GM20000 (cell line): ENCODE data around the gene MORN1.
A peak's percentile ranks its signal among the peaks of the same experiment; 100 is the strongest.

Source experiments
- DNase-seq: peaks from one replicate; pipeline ENCODE4 v3.0.0; 2012; ENCODE audit warnings: low spot score
- CTCF ChIP-seq: IDR thresholded peaks from 2 replicates; pipeline ENCODE4 v1.5.1; 2012; ENCODE audit warnings: mild to moderate bottlenecking, control low read depth; ENCODE audit errors: extremely low read depth, missing control alignments

Gene MORN1

DNA sequence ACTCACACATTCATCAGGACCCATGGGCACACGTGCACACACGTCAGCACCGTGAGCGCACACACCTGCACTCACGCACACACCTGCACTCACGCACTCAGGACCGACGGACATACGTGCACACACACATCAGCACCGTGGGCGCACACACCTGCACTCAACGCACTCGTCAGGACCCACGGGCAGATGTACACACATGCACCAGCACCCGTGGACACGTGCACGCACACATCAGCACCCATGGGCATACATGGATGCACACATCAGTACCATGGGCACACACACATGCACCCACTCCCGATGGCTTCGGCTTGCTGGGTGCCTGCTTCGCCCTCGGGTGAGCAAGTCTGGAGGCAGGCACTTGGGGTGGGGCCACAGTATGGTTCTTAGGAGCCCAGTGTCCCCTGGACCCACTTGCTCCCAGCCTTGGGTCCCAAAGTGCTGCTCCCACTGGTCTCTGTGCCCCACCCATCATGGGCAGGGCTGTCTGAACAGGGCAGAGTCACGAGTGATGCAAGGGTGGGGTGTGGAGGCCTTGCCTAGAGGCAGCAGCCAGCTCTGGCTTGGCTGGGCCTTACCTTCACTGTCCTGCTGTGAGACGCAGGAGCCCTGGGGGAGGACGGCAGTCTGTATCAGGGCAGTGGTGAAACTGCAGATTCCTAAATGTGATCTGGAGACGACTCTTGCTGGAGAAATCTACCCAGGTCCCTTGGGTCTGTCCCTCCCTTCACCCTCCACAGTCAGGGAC, 113.4 kb downstream of the MORN1 start:
- TF ChIP-seq CTCF, result no peak
- DNase-seq, result no peak

GRCh38 chr1:2276803-2277580, 114.4 kb downstream of the MORN1 start:
- DNase-seq, result no peak
- no peak for TF ChIP-seq CTCF

DNA sequence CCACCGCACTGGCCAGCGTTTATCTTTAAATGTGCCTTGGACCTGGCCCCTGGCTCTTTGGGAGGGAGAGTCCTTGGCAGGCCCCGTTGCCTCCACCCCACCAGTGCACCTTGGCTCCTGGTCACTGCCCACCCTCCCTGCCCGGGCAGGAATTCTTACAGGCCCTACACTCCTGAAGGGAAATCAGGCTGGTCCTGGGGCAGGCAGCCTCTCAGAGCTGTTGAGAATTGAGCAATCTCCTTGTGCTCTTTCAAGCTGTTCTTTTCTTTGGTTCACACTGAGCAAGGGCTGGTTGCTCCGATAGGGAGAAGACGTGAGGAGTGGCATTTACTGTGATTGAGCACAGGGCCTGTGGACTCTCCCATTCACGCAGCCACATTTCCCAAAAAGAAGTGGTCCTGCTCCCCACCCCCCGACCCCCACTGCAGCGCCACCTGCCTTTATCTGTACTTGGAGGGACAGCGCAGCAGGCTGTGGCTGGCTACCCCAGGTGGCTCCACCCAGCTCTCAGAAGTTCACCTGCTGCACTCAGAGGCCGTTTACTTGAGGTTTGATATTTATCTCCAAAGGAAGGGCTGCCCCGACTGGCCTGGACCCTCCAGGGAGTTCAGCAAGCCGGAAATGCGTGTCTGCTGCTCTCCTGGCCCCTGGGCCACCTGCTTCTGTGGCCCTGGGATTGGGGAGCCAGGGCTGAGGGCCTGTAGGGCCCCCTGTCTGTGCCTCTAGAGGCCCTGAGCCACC, 115.4 kb downstream of the MORN1 start:
- no peak for TF ChIP-seq CTCF
- DNase-seq, result no peak

DNA sequence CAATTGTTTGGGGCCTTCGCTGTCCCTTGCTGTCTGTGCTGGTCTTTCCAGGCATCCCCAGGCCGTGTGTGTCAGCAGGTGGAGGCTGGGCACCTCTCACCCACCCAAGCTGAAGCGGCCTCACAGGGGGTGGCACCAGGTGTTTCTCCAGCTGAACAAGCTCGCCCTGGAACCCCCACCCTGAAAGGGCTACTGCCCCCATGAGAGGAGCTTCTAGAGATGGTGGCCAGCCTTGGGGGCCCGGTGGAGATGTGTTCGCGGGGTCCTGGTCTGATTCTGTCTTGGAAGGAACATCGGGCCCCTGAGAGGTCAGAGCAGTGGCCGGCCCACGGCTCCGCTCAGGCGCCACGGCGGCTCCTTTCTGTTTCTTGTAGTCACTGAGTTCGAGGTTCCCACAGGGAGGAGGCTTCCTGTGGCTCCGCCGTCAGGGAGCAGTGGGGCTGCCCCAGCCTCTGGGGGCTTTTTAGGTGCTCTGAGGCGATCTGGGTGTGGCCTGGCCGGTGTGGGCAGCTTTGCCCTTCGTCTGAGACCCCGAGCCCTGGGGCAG, 116.4 kb downstream of the MORN1 start:
- no peak for TF ChIP-seq CTCF
- DNase-seq, result peak; percentile 70

GRCh38 chr1:2274231-2274928, 117.0 kb downstream of the MORN1 start:
- DNase-seq, result no peak
- TF ChIP-seq CTCF, result no peak

DNA sequence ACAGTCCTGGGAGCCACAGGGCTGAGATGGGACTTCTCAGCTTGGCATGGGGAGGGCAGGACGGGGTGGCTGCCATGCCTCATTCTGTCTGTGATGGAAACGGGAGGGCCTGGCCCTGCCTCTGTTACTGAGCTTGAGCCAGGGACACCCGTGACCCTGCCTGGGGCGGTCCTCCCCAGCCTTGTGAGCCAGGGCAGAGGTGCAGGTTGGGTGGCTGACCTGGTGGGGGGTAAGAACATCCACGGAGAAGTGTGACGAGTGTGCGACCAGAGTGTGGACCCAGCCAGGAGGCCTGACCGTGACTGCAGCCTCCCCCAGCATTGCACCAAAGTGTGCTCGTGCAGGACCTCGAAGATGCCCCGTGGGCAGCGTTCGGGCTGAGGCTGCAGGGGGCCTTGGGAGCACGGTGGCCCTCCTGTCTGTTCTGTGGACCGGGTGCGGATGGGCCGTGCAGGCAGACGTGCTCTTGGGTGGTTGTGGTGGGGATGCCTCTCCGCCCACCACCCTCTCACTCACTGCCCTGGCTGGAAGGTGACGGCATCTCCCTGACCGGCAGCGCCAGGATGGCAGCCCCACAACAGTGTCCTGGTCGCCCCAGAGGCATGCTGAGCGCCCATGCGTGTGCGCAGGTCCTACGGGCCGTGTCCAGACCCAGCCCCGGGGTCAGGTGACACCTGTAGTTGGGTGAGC, 117.8 kb downstream of the MORN1 start:
- no peak for DNase-seq
- no peak for TF ChIP-seq CTCF
